ENCODE data around the gene GNPAT.

DNA sequence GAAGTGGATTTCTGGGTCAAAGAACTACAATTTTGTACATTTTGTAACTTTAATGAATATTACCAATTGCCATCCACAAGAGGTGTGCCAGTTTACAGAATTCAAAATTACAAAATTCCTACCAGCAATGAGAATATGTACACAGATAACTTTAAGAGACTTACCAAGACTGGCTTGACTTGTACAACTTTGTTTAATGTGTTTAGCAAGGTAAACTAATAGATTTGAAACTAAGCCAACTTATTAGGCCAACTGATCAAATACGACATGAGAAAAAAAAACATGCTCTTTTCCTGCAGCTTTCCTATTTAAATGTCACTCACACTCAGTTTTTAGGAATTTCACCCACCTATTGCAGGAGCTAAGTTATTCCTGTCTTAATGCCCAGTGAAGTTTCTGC lies 85.2 kb downstream of the GNPAT start:
- TF ChIP-seq, protein P1, sequence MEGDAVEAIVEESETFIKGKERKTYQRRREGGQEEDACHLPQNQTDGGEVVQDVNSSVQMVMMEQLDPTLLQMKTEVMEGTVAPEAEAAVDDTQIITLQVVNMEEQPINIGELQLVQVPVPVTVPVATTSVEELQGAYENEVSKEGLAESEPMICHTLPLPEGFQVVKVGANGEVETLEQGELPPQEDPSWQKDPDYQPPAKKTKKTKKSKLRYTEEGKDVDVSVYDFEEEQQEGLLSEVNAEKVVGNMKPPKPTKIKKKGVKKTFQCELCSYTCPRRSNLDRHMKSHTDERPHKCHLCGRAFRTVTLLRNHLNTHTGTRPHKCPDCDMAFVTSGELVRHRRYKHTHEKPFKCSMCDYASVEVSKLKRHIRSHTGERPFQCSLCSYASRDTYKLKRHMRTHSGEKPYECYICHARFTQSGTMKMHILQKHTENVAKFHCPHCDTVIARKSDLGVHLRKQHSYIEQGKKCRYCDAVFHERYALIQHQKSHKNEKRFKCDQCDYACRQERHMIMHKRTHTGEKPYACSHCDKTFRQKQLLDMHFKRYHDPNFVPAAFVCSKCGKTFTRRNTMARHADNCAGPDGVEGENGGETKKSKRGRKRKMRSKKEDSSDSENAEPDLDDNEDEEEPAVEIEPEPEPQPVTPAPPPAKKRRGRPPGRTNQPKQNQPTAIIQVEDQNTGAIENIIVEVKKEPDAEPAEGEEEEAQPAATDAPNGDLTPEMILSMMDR (IDR thresholded peaks at IDR 0.05), result no peak
- TF ChIP-seq ZFX (IDR thresholded peaks at IDR 0.05; ENCODE audit: borderline replicate concordance), result no peak
